Activated B cell treated with CpG ODN at 0.5 μM for 24 hours (primary cell): Measurements from ENCODE around the gene SLC6A9. TPM values are rescaled to one million over a fixed set of nuclear protein-coding genes. Genes with fewer than 3 reads are reported as not detected.

Experiments used
- ATAC-seq: fragments of 200-7000 bp; cut with Tn5 transposase; one replicate; pipeline ENCODE4 v1.10.0; 2021; ENCODE audit warnings: low read depth, mild to moderate bottlenecking, moderate library complexity
- CTCF ChIA-PET: fragments of 350-600 bp; sonication (Branson Sonifier 250); formaldehyde crosslinking; loops from one replicate; lab custom pipeline; 2021; ENCODE audit warnings: antibody characterized with exemption; lab: Charles Lee
- POLR2A ChIA-PET: fragments of 350-600 bp; sonication (Branson Sonifier 250); formaldehyde crosslinking; loops from one replicate; lab custom pipeline; 2021; ENCODE audit warnings: antibody characterized with exemption; lab: Charles Lee
- DNase-seq: peaks from one replicate; pipeline ENCODE4 v3.0.0; 2022
- H3K27ac Mint-ChIP-seq: one replicate; pipeline ENCODE4 v1.8.0; 2020; ENCODE audit warnings: mixed read lengths
- H3K27me3 Mint-ChIP-seq: one replicate; pipeline ENCODE4 v1.8.0; 2021; ENCODE audit warnings: mixed read lengths
- H3K36me3 Mint-ChIP-seq: one replicate; pipeline ENCODE4 v1.8.0; 2021; ENCODE audit warnings: low read depth, mixed read lengths
- H3K4me1 Mint-ChIP-seq: one replicate; pipeline ENCODE4 v1.8.0; 2021; ENCODE audit warnings: mixed read lengths
- H3K4me3 Mint-ChIP-seq: one replicate; pipeline ENCODE4 v1.8.0; 2020; ENCODE audit warnings: mild to moderate bottlenecking, mixed read lengths
- H3K9me3 Mint-ChIP-seq: one replicate; pipeline ENCODE4 v1.8.0; 2020; ENCODE audit warnings: mixed read lengths
- CTCF ChIP-seq: fragments of 200-600 bp; IDR thresholded peaks from one replicate; pipeline ENCODE4 v1.8.0; 2022; ENCODE audit warnings: antibody characterized with exemption, mild to moderate bottlenecking
- intact Hi-C: fragments of 100-400 bp; cut with micrococcal nuclease; formaldehyde crosslinking; loops from one replicate; pipeline ENCODE4 v1.15.1; 2024
- total RNA-seq: library from RNA; stranded (reverse); gene quantifications from 2 replicates; pipeline ENCODE4 v1.2.3, GENCODE V29; 2022

SLC6A9 gene
- total RNA-seq, 1 donor from 2014 or later = 10.4 TPM

- Mint-ChIP-seq H3K4me1 (peaks cover 36% of the 10 kb centered on the region), H3K36me3 (peaks cover 2% of the 10 kb centered on the region), H3K27me3 (no peaks in the 10 kb centered on the region), H3K9me3 (no peaks in the 10 kb centered on the region), H3K27ac (no peak overlapping the region), H3K4me3 (no peak overlapping the region)
- DNase-seq (no peak), ATAC-seq (no peak)
- ChIA-PET POLR2A (interaction anchor here (0.7 to 1.7 kb wide), 2 partner anchors 11 to 20 kb away, joined by 3 to 4 read pairs; partner anchors contain the start of gene ATP6V0B), CTCF (interaction anchor here (1.0 kb wide), 1 partner anchor 41 kb away, joined by 3 read pairs; no protein-coding TSS in a partner anchor)
- intact Hi-C loops = loop anchor here (10.0 kb wide), 1 partner anchor 640 kb away; no protein-coding TSS in a partner anchor
- no peak for TF ChIP-seq CTCF
Measured at GRCh38 chr1:43994794-43995790, 36.2 kb downstream of the SLC6A9 start.

- DNase-seq (no peak), ATAC-seq (no peak)
- CTCF ChIA-PET = interaction anchor here (1.0 to 2.8 kb wide), 2 partner anchors 11 to 43 kb away, joined by 5 to 17 read pairs; no protein-coding TSS in a partner anchor
- Mint-ChIP-seq H3K4me3 (peak overlapping the region; percentile 26), H3K27me3 (no peaks in the 10 kb centered on the region), H3K36me3 (peaks cover 2% of the 10 kb centered on the region), H3K4me1 (peaks cover 36% of the 10 kb centered on the region), H3K27ac (peak overlapping the region; percentile 50), H3K9me3 (no peaks in the 10 kb centered on the region)
- intact Hi-C loops = loop anchor here (10.0 kb wide), 1 partner anchor 641 kb away; no protein-coding TSS in a partner anchor
- TF ChIP-seq CTCF = no peak
- POLR2A ChIA-PET = interaction anchor here (0.6 to 1.7 kb wide), 9 partner anchors 12 to 1312 kb away, joined by 3 to 8 read pairs (median 5); partner anchors contain the start of genes ATP6V0B, IPO13 and YBX1
Measured at GRCh38 chr1:43994071-43994470, 37.2 kb downstream of the SLC6A9 start.

GRCh38 chr1:43993206-43993914 is 37.9 kb downstream of the SLC6A9 start:
- H3K27me3 Mint-ChIP-seq = no peaks in the 10 kb centered on the region
- CTCF ChIA-PET = interaction anchor here (0.8 to 2.8 kb wide), 4 partner anchors 12 to 59 kb away, joined by 3 to 17 read pairs (median 4); no protein-coding TSS in a partner anchor
- H3K36me3 Mint-ChIP-seq = peaks cover 2% of the 10 kb centered on the region
- POLR2A ChIA-PET = interaction anchor here (0.6 to 1.7 kb wide), 11 partner anchors 12 to 1311 kb away, joined by 3 to 8 read pairs (median 4); partner anchors contain the start of genes ATP6V0B, IPO13 and YBX1
- no peaks in the 10 kb centered on the region for H3K9me3 Mint-ChIP-seq
- no peak for DNase-seq
- H3K4me3 Mint-ChIP-seq = peak overlapping the region; percentile 96
- H3K27ac Mint-ChIP-seq = peak overlapping the region; percentile 50
- no peak for ATAC-seq
- intact Hi-C loops = loop anchor here (10.0 kb wide), 1 partner anchor 641 kb away; no protein-coding TSS in a partner anchor
- no peak for TF ChIP-seq CTCF
- peaks cover 36% of the 10 kb centered on the region for H3K4me1 Mint-ChIP-seq

GRCh38 chr1:43992232-43992995 is 38.8 kb downstream of the SLC6A9 start:
- ChIA-PET POLR2A (interaction anchor here (0.6 to 2.7 kb wide), 4 partner anchors 17 to 1441 kb away, joined by 3 to 23 read pairs (median 4); partner anchors contain the start of gene ATP6V0B), CTCF (interaction anchor here (1.6 to 2.8 kb wide), 3 partner anchors 13 to 56 kb away, joined by 3 to 17 read pairs (median 4); partner anchors contain the start of gene DPH2)
- peaks cover 2% of the 10 kb centered on the region for H3K36me3 Mint-ChIP-seq
- H3K27me3 Mint-ChIP-seq = no peaks in the 10 kb centered on the region
- H3K4me1 Mint-ChIP-seq = peaks cover 36% of the 10 kb centered on the region
- peak overlapping the region; percentile 88 for H3K27ac Mint-ChIP-seq
- intact Hi-C loops = loop anchor here (10.0 kb wide), 1 partner anchor 642 kb away; no protein-coding TSS in a partner anchor
- no peaks in the 10 kb centered on the region for H3K9me3 Mint-ChIP-seq
- no peak for DNase-seq
- no peak for TF ChIP-seq CTCF
- peak overlapping the region; percentile 96 for H3K4me3 Mint-ChIP-seq
- no peak for ATAC-seq
